ENCODE data around the gene PCDH12.

PCDH12 gene

GRCh38 chr5:141920771-141921170 lies 37.2 kb downstream of the PCDH12 start:
- DNase-seq (ENCODE audit: low read depth): no peak
- TF ChIP-seq CTCF (IDR thresholded peaks at IDR 0.05; ENCODE audit: low read depth, low read length, missing control alignments): no peak
- H3K4me3 ChIP-seq (ENCODE audit: low read depth, low read length): no peak overlapping the region
- in situ Hi-C loops (cut with HindIII; ENCODE audit: low sequenced_read_pairs): no loop called here

DNA sequence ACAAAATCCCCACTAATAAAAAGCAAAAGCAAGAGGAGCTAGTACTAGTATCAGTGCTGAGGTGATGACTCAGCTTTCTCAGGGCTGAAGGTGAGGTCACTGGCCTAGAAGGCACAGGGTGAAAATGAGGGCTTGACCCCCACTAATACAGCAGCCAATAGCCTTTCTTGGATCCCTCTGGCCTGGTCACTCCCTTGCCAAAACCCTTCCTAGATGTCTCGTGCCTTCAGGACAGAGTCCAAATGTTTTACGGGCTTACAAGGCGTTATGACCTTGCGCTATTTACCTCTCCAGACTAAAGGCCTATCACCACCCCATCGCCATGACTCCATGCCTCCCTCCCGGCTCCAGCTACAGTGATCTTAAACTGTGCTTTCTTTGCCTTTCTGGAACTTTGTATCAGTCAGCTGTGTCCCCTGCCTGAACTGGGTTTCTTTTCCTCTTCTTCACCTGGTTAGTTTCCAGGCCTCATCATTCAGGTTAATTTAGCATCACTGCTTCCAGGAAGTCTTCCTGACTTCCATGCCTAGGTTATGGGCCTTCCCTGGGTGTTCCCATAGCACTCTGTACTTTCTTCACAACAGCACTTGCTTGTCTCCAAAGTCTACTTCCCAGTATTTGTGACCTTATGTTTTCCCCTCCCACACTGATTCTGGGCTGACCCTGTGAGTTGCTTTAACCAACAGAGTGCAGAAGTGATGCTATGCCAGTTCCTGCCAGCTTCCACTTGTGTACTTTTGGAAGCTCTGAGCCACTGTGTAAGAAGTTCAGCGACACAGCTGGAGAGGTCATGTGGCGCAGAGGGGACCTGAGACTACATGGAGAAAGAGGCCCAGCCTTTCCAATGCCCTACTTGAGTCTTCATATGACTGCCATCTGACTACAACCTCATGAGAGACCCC lies 38.5 kb downstream of the PCDH12 start:
- no peak for TF ChIP-seq CTCF (IDR thresholded peaks at IDR 0.05; ENCODE audit: low read depth, low read length, missing control alignments)
- in situ Hi-C loops (cut with HindIII; ENCODE audit: low sequenced_read_pairs): no loop called here

DNA sequence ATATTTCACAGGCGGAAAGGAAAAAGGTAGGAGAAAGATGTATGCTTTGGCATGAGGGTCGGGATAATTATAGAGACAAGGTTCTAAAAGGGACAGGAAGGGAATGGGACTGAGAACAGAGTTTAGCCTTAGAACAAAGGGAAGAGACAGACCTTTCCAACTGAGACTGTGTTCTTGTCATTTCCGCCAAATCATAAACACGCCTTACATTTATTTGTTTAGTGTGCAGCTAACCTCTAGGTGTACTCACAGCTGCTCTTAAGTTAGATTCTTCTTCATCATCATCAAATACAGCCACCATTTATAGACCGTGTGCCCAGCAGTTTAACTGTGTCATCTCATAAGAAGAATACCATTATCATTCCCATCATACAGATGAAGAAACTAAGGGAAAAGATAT lies 40.2 kb downstream of the PCDH12 start:
- in situ Hi-C loops (cut with HindIII; ENCODE audit: low sequenced_read_pairs): no loop called here
- no peak overlapping the region for H3K4me3 ChIP-seq (ENCODE audit: low read depth, low read length)
- DNase-seq (ENCODE audit: low read depth): no peak
- no peak for TF ChIP-seq CTCF (IDR thresholded peaks at IDR 0.05; ENCODE audit: low read depth, low read length, missing control alignments)

More for the DNA sequence above, 38.5 kb downstream of the PCDH12 start:
- no peak for DNase-seq (ENCODE audit: low read depth)
- no peak overlapping the region for H3K4me3 ChIP-seq (ENCODE audit: low read depth, low read length)

DNA sequence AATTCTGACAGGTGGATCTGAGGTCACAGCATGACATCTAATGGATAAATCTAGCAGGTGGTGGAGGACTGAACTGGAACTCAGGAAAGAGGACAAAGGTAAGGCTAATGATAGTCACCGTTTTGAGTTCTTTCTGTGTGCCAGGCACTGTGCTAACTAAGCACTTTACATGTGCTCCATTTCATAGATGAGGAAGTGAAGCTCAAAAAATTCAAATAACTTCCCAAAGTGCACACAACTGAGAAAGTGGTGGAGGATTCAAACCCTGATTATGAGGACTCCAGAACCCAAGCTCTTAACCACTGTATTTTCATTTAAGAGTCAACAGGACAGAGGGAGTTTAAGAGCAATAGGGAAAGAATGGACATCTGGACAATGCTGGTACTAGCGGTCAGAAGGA lies 41.5 kb downstream of the PCDH12 start:
- no peak overlapping the region for H3K4me3 ChIP-seq (ENCODE audit: low read depth, low read length)
- DNase-seq (ENCODE audit: low read depth): no peak
- no peak for TF ChIP-seq CTCF (IDR thresholded peaks at IDR 0.05; ENCODE audit: low read depth, low read length, missing control alignments)
- in situ Hi-C loops (cut with HindIII; ENCODE audit: low sequenced_read_pairs): no loop called here

DNA sequence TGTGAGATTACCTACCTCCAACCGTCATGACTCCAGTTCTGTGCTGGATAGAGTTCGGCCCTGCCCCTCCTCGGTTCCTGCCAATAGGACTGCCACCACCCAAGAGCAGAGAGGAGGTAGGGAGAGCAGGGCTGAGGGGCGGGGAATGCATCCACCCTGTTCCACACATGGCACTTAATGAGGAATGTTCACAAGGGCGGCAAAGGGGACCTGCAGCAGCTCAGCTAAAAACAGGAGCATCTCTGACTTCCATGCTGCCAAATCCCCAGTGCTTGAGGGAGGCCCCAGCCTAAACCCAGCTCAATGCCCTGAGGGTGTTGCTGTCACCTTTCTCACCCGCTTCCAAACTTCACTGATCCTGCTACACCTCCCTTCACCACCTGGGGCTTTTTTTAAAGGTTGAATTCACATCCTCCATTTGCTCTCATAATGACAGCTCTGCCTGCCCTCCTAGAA lies 42.1 kb downstream of the PCDH12 start:
- in situ Hi-C loops (cut with HindIII; ENCODE audit: low sequenced_read_pairs): no loop called here
- no peak for TF ChIP-seq CTCF (IDR thresholded peaks at IDR 0.05; ENCODE audit: low read depth, low read length, missing control alignments)
- H3K4me3 ChIP-seq (ENCODE audit: low read depth, low read length): no peak overlapping the region
- no peak for DNase-seq (ENCODE audit: low read depth)

DNA sequence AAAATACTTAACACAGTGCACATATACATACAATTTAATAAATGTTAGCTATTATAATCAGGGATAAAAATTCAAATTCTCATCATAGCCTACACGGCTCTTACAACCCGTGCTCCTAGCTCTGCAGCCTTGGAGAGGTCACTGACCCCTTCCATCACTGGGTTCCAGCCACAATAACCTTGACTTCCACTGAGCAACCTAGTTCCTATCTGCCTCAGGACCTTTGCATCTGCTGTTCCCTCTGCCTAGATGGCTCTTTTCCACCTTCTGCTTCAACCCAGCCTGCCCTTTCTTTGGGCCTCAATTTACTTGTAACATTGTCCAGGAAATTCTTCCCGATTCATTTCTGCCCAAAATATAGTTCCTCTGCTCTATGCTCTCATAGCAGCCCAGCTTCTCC lies 43.2 kb downstream of the PCDH12 start:
- no peak for DNase-seq (ENCODE audit: low read depth)
- TF ChIP-seq CTCF (IDR thresholded peaks at IDR 0.05; ENCODE audit: low read depth, low read length, missing control alignments): no peak
- H3K4me3 ChIP-seq (ENCODE audit: low read depth, low read length): no peak overlapping the region
- in situ Hi-C loops (cut with HindIII; ENCODE audit: low sequenced_read_pairs): loop anchor here (5.0 kb wide), 1 partner anchor 92 kb away; no protein-coding TSS in a partner anchor
